ENCODE data around the gene SNTG2.

- TF ChIP-seq POLR2AphosphoS5 (IDR thresholded peaks at IDR 0.05; ENCODE audit: low read depth, low read length) (no peak), POLR2A (IDR thresholded peaks at IDR 0.05; ENCODE audit: low read depth, low read length) (no peak)
Measured at GRCh38 chr2:979069-979928, 28.6 kb downstream of the SNTG2 start.
